Ramos (cell line): Measurements from ENCODE around the gene RFPL2.

Experiments used
- in situ Hi-C: fragments of 300-500 bp; cut with MboI; formaldehyde crosslinking; loops from one replicate; pipeline ENCODE4 v1.14.3; 2022; ENCODE audit warnings: low sequenced_read_pairs; ENCODE audit not compliant: unreplicated experiment

Gene RFPL2

GRCh38 chr22:32206774-32207758, 2.2 kb upstream of the RFPL2 start:
- in situ Hi-C loops = no loop called here

GRCh38 chr22:32205974-32206773, 1.3 kb upstream of the RFPL2 start:
- in situ Hi-C loops = no loop called here

- in situ Hi-C loops = no loop called here
These were observed 625 bp downstream of the RFPL2 start for GRCh38 chr22:32204040-32204855.

GRCh38 chr22:32203181-32204039, 1.5 kb downstream of the RFPL2 start:
- in situ Hi-C loops = no loop called here

GRCh38 chr22:32202539-32203180, 2.2 kb downstream of the RFPL2 start:
- in situ Hi-C loops = no loop called here

GRCh38 chr22:32202161-32202538, 2.7 kb downstream of the RFPL2 start:
- in situ Hi-C loops = no loop called here

GRCh38 chr22:32200752-32201151, 4.1 kb downstream of the RFPL2 start:
- in situ Hi-C loops = no loop called here

GRCh38 chr22:32199961-32200360, 4.9 kb downstream of the RFPL2 start:
- in situ Hi-C loops = loop anchor here (10.0 kb wide), 1 partner anchor 55 kb away; the partner anchor contains the start of gene SLC5A4

GRCh38 chr22:32199341-32199740, 5.5 kb downstream of the RFPL2 start:
- in situ Hi-C loops = loop anchor here (10.0 kb wide), 1 partner anchor 55 kb away; the partner anchor contains the start of gene SLC5A4

- in situ Hi-C loops = loop anchor here (10.0 kb wide), 1 partner anchor 57 kb away; the partner anchor contains the start of gene SLC5A4
These were observed 7.2 kb downstream of the RFPL2 start for GRCh38 chr22:32197553-32198226.

- in situ Hi-C loops = loop anchor here (10.0 kb wide), 1 partner anchor 59 kb away; the partner anchor contains the start of gene SLC5A4
These were observed 9.0 kb downstream of the RFPL2 start for GRCh38 chr22:32195900-32196299.

GRCh38 chr22:32193346-32193745, 11.5 kb downstream of the RFPL2 start:
- in situ Hi-C loops = loop anchor here (10.0 kb wide), 1 partner anchor 61 kb away; the partner anchor contains the start of gene SLC5A4

- in situ Hi-C loops = loop anchor here (10.0 kb wide), 1 partner anchor 64 kb away; the partner anchor contains the start of gene SLC5A4
These were observed 13.9 kb downstream of the RFPL2 start for GRCh38 chr22:32191021-32191420.

GRCh38 chr22:32185821-32186220, 19.1 kb downstream of the RFPL2 start:
- in situ Hi-C loops = no loop called here

GRCh38 chr22:32183625-32184024, 21.2 kb downstream of the RFPL2 start:
- in situ Hi-C loops = no loop called here

- in situ Hi-C loops = no loop called here
These were observed 23.8 kb downstream of the RFPL2 start for GRCh38 chr22:32181043-32181442.

GRCh38 chr22:32177221-32177765, 27.6 kb downstream of the RFPL2 start:
- in situ Hi-C loops = no loop called here
